Measurements from ENCODE around the gene CST1.
"Not testable (repeated sequence)": the region's sequence is repeated elsewhere in the genome, so short reads cannot be mapped to it uniquely, and the experiment has no call there.

The CST1 gene

GRCh38 chr20:23768520-23768919 is 17.8 kb upstream of the CST1 start:
- H3K27me3 Mint-ChIP-seq: peaks cover 16 to 20% of the 10 kb centered on the region in 2 donors
- H3K4me1 Mint-ChIP-seq; H3K27ac Mint-ChIP-seq; H3K36me3 Mint-ChIP-seq; ATAC-seq (replicated peaks); H3K4me3 Mint-ChIP-seq; H3K9me3 Mint-ChIP-seq; DNase-seq: not testable (repeated sequence)

DNA sequence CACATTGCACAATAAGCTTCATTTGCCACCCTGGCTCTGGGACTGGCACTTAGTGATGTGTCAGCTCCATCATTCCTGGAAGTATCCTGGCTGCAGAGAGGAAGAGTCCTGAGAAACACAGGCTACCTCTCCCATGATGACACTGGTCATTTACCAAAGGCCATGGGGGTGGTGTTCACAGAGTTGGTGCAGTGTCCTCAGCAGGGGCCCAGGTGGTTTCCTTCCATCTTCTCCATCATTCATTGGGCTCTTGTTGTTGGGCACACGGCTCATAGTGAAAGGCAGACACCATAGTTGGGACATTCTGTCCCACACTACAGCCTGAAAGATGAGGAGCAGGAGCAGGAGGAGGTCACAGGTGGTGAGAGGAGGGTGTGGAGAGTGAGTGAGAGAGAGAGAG is 15.8 kb upstream of the CST1 start:
- Mint-ChIP-seq H3K4me3 (no peak overlapping the region), H3K27ac (no peak overlapping the region), H3K4me1 (no peaks in the 10 kb centered on the region), H3K36me3 (no peaks in the 10 kb centered on the region), H3K27me3 (peaks cover 12 to 20% of the 10 kb centered on the region in 2 donors), H3K9me3 (peaks cover 0 to 2% of the 10 kb centered on the region in 2 donors)
- no peak for ATAC-seq (replicated peaks)
- no peak for DNase-seq

DNA sequence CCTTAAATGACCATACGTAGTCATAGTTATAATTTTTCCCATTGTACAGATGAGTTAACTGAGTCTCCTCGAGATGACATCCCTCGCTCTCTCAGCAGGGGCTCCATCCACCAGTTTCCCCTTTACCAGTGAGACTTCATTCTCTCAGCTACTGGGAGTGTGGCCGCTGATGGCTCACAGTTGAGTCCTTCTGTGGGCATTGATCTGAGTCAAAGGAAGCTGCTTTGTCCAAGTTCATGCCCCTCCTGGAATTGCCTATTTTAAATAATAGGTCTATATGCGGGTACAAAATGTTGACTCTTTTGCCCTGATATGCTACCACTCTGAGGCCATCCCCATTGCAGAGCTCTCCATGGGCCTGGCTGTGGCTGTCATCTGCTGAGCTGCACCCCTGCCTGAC is 14.8 kb upstream of the CST1 start:
- H3K9me3 Mint-ChIP-seq: peaks cover 0 to 2% of the 10 kb centered on the region in 2 donors
- no peaks in the 10 kb centered on the region for H3K36me3 Mint-ChIP-seq
- H3K27ac Mint-ChIP-seq: no peak overlapping the region
- no peaks in the 10 kb centered on the region for H3K4me1 Mint-ChIP-seq
- no peak for DNase-seq
- H3K27me3 Mint-ChIP-seq: peaks cover 12 to 20% of the 10 kb centered on the region in 2 donors
- no peak overlapping the region for H3K4me3 Mint-ChIP-seq
- ATAC-seq (replicated peaks): no peak

GRCh38 chr20:23764630-23765029 is 13.9 kb upstream of the CST1 start:
- H3K36me3 Mint-ChIP-seq; ATAC-seq (replicated peaks); H3K9me3 Mint-ChIP-seq; DNase-seq; H3K4me3 Mint-ChIP-seq; H3K4me1 Mint-ChIP-seq; H3K27ac Mint-ChIP-seq: not testable (repeated sequence)
- H3K27me3 Mint-ChIP-seq: peaks cover 12 to 20% of the 10 kb centered on the region in 2 donors

DNA sequence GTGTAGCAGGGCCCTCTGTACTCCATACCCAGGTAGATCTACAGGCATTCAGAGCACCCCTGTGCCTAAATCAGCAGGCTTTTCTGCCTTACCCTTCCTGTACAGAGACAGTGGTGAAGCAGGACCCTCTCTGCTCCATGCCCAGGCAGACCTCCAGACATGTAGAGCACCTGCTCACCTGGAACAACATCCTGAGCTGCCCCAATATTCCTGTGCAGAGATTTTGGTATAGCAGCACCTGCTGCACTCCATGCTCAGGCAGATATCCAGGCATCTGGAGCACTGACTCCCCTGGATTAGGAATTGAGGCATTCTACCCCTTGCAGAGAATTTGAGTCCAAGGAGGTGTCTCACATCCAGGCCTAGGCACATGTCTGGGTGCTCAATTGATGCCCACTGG is 12.6 kb upstream of the CST1 start:
- no peak overlapping the region for H3K27ac Mint-ChIP-seq
- H3K9me3 Mint-ChIP-seq: peaks cover 0 to 2% of the 10 kb centered on the region in 2 donors
- H3K4me1 Mint-ChIP-seq: no peaks in the 10 kb centered on the region
- peaks cover 12 to 20% of the 10 kb centered on the region in 2 donors for H3K27me3 Mint-ChIP-seq
- no peak for DNase-seq
- ATAC-seq (replicated peaks): no peak
- H3K4me3 Mint-ChIP-seq: no peak overlapping the region
- no peaks in the 10 kb centered on the region for H3K36me3 Mint-ChIP-seq

DNA sequence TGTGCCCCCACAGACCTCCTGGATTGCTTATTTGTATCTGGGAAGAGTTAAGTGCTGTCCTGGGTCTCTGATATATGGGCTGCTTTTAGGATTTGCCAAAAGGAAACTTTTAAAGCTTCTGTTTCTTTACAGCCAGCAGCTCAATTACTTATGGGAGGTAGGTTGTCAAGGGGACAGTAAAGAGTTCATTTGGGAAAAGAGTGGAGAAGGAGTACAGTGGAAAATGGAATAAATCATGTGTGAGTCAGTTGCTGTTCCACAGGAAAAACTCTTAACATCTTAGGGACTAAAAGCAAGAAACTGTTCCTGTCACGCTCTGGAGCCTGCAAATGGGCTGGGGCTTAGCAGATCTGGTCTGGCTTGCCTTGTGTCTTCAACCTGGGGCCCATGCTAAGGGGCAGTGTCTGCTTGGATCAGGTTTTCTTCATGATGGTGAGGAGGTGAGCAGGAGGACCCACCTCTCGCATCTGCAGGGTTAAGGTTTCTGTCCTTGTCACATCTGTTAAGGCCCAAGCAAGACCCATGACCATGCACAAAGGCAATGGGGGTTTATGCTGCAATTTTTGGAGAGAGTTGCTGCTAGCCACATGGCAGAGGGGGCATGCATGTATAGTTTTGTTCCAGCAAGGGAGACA is 8.7 kb upstream of the CST1 start:
- peaks cover 0 to 1% of the 10 kb centered on the region in 2 donors for H3K4me1 Mint-ChIP-seq
- H3K27ac Mint-ChIP-seq: no peak overlapping the region
- no peaks in the 10 kb centered on the region for H3K9me3 Mint-ChIP-seq
- DNase-seq: no peak
- no peaks in the 10 kb centered on the region for H3K36me3 Mint-ChIP-seq
- no peak overlapping the region for H3K4me3 Mint-ChIP-seq
- ATAC-seq (replicated peaks): no peak
- H3K27me3 Mint-ChIP-seq: peaks cover 0 to 34% of the 10 kb centered on the region in 2 donors

DNA sequence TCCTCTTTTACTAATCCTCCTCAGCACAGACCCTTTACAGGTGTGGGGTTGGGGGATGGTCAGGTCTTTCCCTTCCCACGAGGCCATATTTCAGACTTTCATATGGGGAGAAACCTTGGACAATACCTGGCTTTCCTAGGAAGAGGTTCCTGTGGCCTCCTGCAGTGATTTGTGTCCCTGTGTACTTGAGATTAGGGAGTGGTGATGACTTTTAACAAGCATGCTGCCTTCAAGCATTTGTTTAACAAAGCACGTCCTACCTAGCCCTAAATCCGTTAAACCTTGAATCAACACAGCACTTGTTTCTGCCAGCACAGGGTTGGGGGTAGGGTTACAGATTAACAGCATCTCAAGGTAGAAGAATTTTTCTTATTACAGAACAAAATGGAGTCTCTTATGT is 6.1 kb upstream of the CST1 start:
- H3K27me3 Mint-ChIP-seq: peaks cover 6 to 19% of the 10 kb centered on the region in 2 donors
- not testable (repeated sequence) for ATAC-seq (replicated peaks); H3K27ac Mint-ChIP-seq; DNase-seq; H3K36me3 Mint-ChIP-seq; H3K4me3 Mint-ChIP-seq; H3K4me1 Mint-ChIP-seq; H3K9me3 Mint-ChIP-seq

GRCh38 chr20:23755131-23755611 is 4.4 kb upstream of the CST1 start:
- not testable (repeated sequence) for DNase-seq; H3K4me3 Mint-ChIP-seq; H3K27ac Mint-ChIP-seq; H3K4me1 Mint-ChIP-seq; ATAC-seq (replicated peaks); H3K36me3 Mint-ChIP-seq; H3K9me3 Mint-ChIP-seq
- H3K27me3 Mint-ChIP-seq: peaks cover 6 to 19% of the 10 kb centered on the region in 2 donors

GRCh38 chr20:23754731-23755130 is 4.0 kb upstream of the CST1 start:
- no peak for DNase-seq
- Mint-ChIP-seq H3K27ac (no peak overlapping the region), H3K27me3 (peaks cover 6 to 19% of the 10 kb centered on the region in 2 donors), H3K36me3 (no peaks in the 10 kb centered on the region), H3K9me3 (no peaks in the 10 kb centered on the region), H3K4me3 (no peak overlapping the region), H3K4me1 (peaks cover 0 to 1% of the 10 kb centered on the region in 2 donors)
- ATAC-seq (replicated peaks): no peak

GRCh38 chr20:23753589-23753988 is 2.9 kb upstream of the CST1 start:
- H3K4me3 Mint-ChIP-seq: no peak overlapping the region
- no peaks in the 10 kb centered on the region for H3K9me3 Mint-ChIP-seq
- H3K27me3 Mint-ChIP-seq: peaks cover 8 to 19% of the 10 kb centered on the region in 2 donors
- H3K4me1 Mint-ChIP-seq: peaks cover 0 to 1% of the 10 kb centered on the region in 2 donors
- ATAC-seq (replicated peaks) (no peak), DNase-seq (no peak)
- H3K36me3 Mint-ChIP-seq: no peaks in the 10 kb centered on the region
- no peak overlapping the region for H3K27ac Mint-ChIP-seq

DNA sequence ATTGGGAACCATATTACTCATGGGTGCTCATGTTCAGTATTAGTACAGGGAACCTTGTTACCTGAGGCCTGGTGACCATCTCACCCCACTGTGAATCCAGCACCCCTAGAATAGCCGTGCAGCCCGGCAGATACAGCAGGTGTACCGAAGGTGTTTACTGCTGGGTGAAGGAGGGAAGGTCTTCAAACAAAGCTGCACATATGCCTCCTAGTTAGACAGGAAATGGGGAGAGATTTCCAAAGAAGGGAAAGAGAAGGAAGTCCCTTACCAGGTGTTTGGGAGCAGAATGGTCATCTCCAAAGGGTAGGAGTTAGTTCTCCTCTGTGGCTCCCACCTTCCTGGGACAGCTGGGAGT is 2.4 kb upstream of the CST1 start:
- ATAC-seq (replicated peaks): no peak
- peaks cover 10 to 19% of the 10 kb centered on the region in 2 donors for H3K27me3 Mint-ChIP-seq
- H3K4me1 Mint-ChIP-seq: peaks cover 0 to 1% of the 10 kb centered on the region in 2 donors
- no peaks in the 10 kb centered on the region for H3K9me3 Mint-ChIP-seq
- no peaks in the 10 kb centered on the region for H3K36me3 Mint-ChIP-seq
- DNase-seq: no peak
- no peak overlapping the region for H3K27ac Mint-ChIP-seq
- H3K4me3 Mint-ChIP-seq: no peak overlapping the region

DNA sequence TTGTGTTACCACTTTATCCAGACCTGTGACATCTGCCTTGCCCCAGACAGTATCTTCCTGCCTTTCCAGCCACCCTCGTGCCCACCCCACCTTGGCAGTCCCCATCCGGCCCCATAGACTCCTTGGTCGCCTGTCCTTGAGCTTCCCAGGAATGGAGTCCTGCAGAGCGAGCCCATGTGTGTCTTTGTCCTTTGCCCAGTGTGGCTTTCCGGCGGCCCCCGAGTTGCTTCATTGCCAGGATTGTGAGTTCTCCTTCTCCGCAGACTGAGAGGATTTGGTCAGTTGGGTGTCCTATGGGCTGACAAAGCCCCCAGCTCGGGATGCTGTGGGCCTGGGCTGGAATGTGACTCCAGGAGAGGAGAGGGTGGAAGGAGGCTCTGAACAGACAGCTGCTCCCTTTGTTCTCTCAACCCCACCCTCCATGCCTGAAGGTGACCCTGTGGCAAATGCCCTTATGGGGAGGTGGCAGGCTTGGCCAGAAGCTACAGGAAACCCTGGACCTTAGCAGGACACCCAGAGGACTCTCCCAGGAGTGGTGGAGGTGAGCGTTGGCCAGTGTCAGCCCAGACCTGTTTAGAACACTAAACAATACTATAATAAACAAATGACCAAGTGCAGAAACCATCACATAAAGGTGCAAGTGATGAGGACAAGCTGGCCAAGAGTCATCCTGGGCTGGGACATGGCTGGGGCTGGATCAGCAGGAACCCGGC is 1.9 kb upstream of the CST1 start:
- no peak for ATAC-seq (replicated peaks)
- H3K4me1 Mint-ChIP-seq: peaks cover 0 to 1% of the 10 kb centered on the region in 2 donors
- H3K9me3 Mint-ChIP-seq: no peaks in the 10 kb centered on the region
- DNase-seq: no peak
- H3K4me3 Mint-ChIP-seq: no peak overlapping the region
- H3K36me3 Mint-ChIP-seq: no peaks in the 10 kb centered on the region
- no peak overlapping the region for H3K27ac Mint-ChIP-seq
- peaks cover 10 to 19% of the 10 kb centered on the region in 2 donors for H3K27me3 Mint-ChIP-seq

DNA sequence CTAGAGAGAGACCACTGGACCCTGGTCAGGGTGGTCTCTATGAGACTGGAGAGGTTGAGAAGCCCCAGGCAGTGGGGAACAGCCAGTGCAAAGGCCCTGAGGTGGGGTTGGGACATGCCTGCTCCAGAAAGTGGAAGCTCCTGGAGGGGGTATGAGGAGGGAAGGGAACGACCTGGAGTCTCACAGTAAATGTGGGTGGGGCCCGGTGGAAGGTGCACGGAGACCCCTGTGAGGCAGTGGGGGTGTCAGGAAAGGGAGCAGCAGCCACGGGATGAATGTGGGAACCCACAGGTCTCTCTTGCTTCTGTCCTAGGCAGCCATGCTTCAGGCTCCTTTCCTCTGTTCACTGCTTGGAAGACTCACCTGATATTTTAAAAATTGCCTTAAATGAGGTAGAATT is 1.3 kb upstream of the CST1 start:
- Mint-ChIP-seq H3K27ac (no peak overlapping the region), H3K4me1 (peaks cover 0 to 1% of the 10 kb centered on the region in 2 donors), H3K36me3 (no peaks in the 10 kb centered on the region), H3K27me3 (peaks cover 10 to 14% of the 10 kb centered on the region in 2 donors), H3K9me3 (no peaks in the 10 kb centered on the region), H3K4me3 (no peak overlapping the region)
- DNase-seq (no peak), ATAC-seq (replicated peaks) (no peak)

DNA sequence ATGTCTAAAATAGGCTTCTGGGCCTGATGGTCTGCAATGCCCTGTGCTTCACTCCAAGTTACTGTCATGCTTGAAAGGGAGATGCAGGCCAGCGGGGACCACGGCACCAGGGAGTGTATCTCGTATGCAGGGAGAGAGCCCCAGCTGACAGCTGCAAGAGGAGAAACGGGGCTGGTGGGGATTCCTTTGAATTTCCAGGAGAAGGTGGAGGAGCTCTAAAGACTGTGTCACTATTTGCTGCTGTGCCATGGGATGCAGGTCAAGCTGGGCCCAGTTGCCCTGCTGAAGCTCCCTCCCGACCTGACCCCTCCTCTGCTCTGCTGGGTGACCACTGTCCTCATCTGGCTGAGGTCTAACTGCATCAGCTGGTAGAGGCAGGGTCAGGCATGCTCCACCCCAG is 989 bp downstream of the CST1 start:
- Mint-ChIP-seq H3K4me3 (no peak overlapping the region), H3K27me3 (peaks cover 0 to 10% of the 10 kb centered on the region in 2 donors), H3K4me1 (no peaks in the 10 kb centered on the region), H3K36me3 (no peaks in the 10 kb centered on the region), H3K27ac (no peak overlapping the region), H3K9me3 (no peaks in the 10 kb centered on the region)
- no peak for DNase-seq
- ATAC-seq (replicated peaks): no peak

GRCh38 chr20:23748975-23749374 is 1.8 kb downstream of the CST1 start:
- not testable (repeated sequence) for H3K27ac Mint-ChIP-seq; H3K36me3 Mint-ChIP-seq; H3K9me3 Mint-ChIP-seq; H3K4me1 Mint-ChIP-seq; ATAC-seq (replicated peaks); H3K4me3 Mint-ChIP-seq; DNase-seq; H3K27me3 Mint-ChIP-seq

All from stimulated activated naive B cell treated with anti-CD40 and anti-IgM and Interleukin-4, amounts not matched to agents 10 μg/mL and 1 μg/mL and 100 μg/mL, for 72 hours (primary cell).